Stomach (tissue), 4 donors: ENCODE data around the gene PLCB3.

Experiments used
- CTCF ChIP-seq, 7 experiments: fragments of 450-650 bp in 4 of 7; fragments of 200-600 bp in 3 of 7; sonication (generic) in 3 of 7; IDR thresholded peaks; one replicate each; pipeline ENCODE4 v1.5.1; 2016 to 2019; ENCODE audit warnings: antibody characterized with exemption in 7 of 7, control low read depth in 2 of 7, mild to moderate bottlenecking in 1 of 7
- POLR2AphosphoS5 ChIP-seq, 3 donors: sonication (generic); formaldehyde crosslinking; IDR thresholded peaks; one replicate each; pipeline ENCODE4 v1.6.1; 2016; ENCODE audit warnings: antibody characterized with exemption in 3 of 3

GRCh38 chr11:64218628-64219353 lies 32.5 kb upstream of the PLCB3 start:
- TF ChIP-seq CTCF (IDR thresholded peaks at IDR 0.05) (no peak), POLR2AphosphoS5 (IDR thresholded peaks at IDR 0.05) (no peak)
